Heart left ventricle (tissue), 13 donors: ENCODE data around the gene VSTM2L.

Experiments used
- CTCF ChIP-seq, 12 donors: fragments of 200-600 bp; sonication (generic) in 4 of 12; IDR thresholded peaks; one replicate each; pipeline versions ENCODE4 v1.5.0 to v1.8.0; 2018 to 2022; ENCODE audit warnings: antibody characterized with exemption in 12 of 12, mild to moderate bottlenecking in 5 of 12
- POLR2A ChIP-seq, 2 donors: fragments of 450-650 bp; IDR thresholded peaks; one replicate each; pipeline ENCODE4 v1.6.1; 2017; ENCODE audit warnings: antibody characterized with exemption in 2 of 2, mild to moderate bottlenecking in 2 of 2, moderate library complexity in 2 of 2
- donor health status: ischemic (EF 13 %, LVEDD 7.1; RV severe dilation, severe dysfunction).
- donor health status: DM: no; HTN: yes; CAD: no.
- donor health status: DM: no; HTN: no; CAD: no.
- donor health status: ischemic (EF 25% LVEDD 6.9; RV normal size, moderate dysfunction).
- donor health status: ischemic (EF 25% LVEDD 5.7; RV mildly dilated, moderate dysfunction).
- donor health status: ischemic (EF 35%, LVEDD 5.7; RV mildly dilated, moderate dysfunction).
- donor health status: nonischemic (EF 11% LVEDD 7.7; RV severe dilation, severe dysfunction).
- donor health status: DM: yes; HTN: yes; CAD: no.
- donor health status: PGD.
- donor health status: ischemic (EF 29% LVEDD 5.4; RV normal size, mild dysfunction).
- donor health status: nonischemic (EF 23%, LVEDD 6.1; RV moderate dilation, normal function).

GRCh38 chr20:37984018-37984785 lies 81.3 kb downstream of the VSTM2L start:
- TF ChIP-seq CTCF (IDR thresholded peaks at IDR 0.05) (no peak), POLR2A (IDR thresholded peaks at IDR 0.05) (no peak)
